ENCODE results near the gene PMAIP1. TPM values are rescaled to one million over a fixed set of nuclear protein-coding genes. Genes with fewer than 3 reads are reported as not detected.

PMAIP1 gene
- total RNA-seq, 1 donor from 2014 or later: 11.6 TPM

GRCh38 chr18:59912007-59912550 is 12.3 kb downstream of the PMAIP1 start:
- no peak for DNase-seq (ENCODE audit: low read depth)

- DNase-seq (ENCODE audit: low read depth): no peak
These were observed 15.8 kb downstream of the PMAIP1 start for GRCh38 chr18:59915606-59916005.

GRCh38 chr18:59916746-59917145 is 16.9 kb downstream of the PMAIP1 start:
- no peak for DNase-seq (ENCODE audit: low read depth)

- peak; percentile 84 for DNase-seq (ENCODE audit: low read depth)
These were observed 17.6 kb downstream of the PMAIP1 start for GRCh38 chr18:59917422-59917821.

GRCh38 chr18:59918320-59918755 is 18.5 kb downstream of the PMAIP1 start:
- DNase-seq (ENCODE audit: low read depth): peak; percentile 79

GRCh38 chr18:59918997-59919396 is 19.2 kb downstream of the PMAIP1 start:
- DNase-seq (ENCODE audit: low read depth): no peak

- DNase-seq (ENCODE audit: low read depth): peak; percentile 71
These were observed 21.6 kb downstream of the PMAIP1 start for GRCh38 chr18:59921384-59921891.

GRCh38 chr18:59923539-59924196 is 23.9 kb downstream of the PMAIP1 start:
- DNase-seq (ENCODE audit: low read depth): no peak

- no peak for DNase-seq (ENCODE audit: low read depth)
These were observed 26.3 kb downstream of the PMAIP1 start for GRCh38 chr18:59926131-59926530.

GRCh38 chr18:59927246-59927825 is 27.5 kb downstream of the PMAIP1 start:
- DNase-seq (ENCODE audit: low read depth): peak; percentile 49

GRCh38 chr18:59928201-59928600 is 28.4 kb downstream of the PMAIP1 start:
- DNase-seq (ENCODE audit: low read depth): peak; percentile 83

- DNase-seq (ENCODE audit: low read depth): peak; percentile 56
These were observed 30.0 kb downstream of the PMAIP1 start for GRCh38 chr18:59929621-59930295.

GRCh38 chr18:59932401-59932800 is 32.6 kb downstream of the PMAIP1 start:
- DNase-seq (ENCODE audit: low read depth): no peak

GRCh38 chr18:59938676-59939075 is 38.9 kb downstream of the PMAIP1 start:
- DNase-seq (ENCODE audit: low read depth): no peak

- DNase-seq (ENCODE audit: low read depth): no peak
These were observed 39.3 kb downstream of the PMAIP1 start for GRCh38 chr18:59939127-59939526.

GRCh38 chr18:59940068-59940467 is 40.3 kb downstream of the PMAIP1 start:
- no peak for DNase-seq (ENCODE audit: low read depth)

GRCh38 chr18:59941331-59941730 is 41.5 kb downstream of the PMAIP1 start:
- no peak for DNase-seq (ENCODE audit: low read depth)

GRCh38 chr18:59942601-59943000 is 42.8 kb downstream of the PMAIP1 start:
- no peak for DNase-seq (ENCODE audit: low read depth)

GRCh38 chr18:59945544-59945943 is 45.7 kb downstream of the PMAIP1 start:
- DNase-seq (ENCODE audit: low read depth): no peak

- peak; percentile 51 for DNase-seq (ENCODE audit: low read depth)
These were observed 50.6 kb downstream of the PMAIP1 start for GRCh38 chr18:59950215-59950944.

- DNase-seq (ENCODE audit: low read depth): peak; percentile 6
These were observed 51.8 kb downstream of the PMAIP1 start for GRCh38 chr18:59951591-59951990.

Data from renal cortical epithelial cell (primary cell).